ENCODE measurements around the gene TK2. TPM values are rescaled to one million over a fixed set of nuclear protein-coding genes. Genes with fewer than 3 reads are reported as not detected.

The TK2 gene
- total and polyA plus RNA-seq, 3 experiments from 2014 or later = 5.6 to 10.4 (median 5.6) TPM

DNA sequence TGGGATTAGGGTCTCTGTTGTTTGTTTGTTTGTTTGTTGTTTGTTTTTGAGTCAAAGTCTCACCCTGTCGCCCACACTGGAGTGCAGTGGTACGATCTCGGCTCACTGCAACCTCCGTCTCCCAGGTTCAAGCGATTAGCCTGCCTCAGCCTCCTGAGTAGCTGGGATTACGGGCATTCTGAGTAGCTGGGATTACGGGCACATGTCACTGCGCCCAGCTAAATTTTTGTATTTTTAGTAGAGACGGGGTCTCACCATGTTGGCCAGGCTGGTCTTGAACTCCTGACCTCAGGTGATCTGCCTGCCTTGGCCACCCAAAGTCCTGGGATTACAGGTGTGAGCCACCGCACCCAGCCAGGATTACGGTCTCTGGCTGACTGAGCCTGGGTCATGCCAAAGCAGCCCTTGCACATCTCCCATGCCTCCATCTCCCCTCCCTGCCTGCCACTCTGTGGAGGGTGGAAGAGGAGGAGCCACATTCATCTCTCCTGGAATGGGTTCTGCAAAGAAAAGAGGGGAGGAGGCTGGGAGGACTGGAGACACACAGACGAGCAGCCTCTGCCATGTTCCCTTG lies 63.6 kb downstream of the TK2 start:
- no peak overlapping the region for H3K27ac ChIP-seq (ENCODE audit: low read depth, low read length)
- Mint-ChIP-seq H3K27me3 (no peaks in the 10 kb centered on the region), H3K36me3 (no peaks in the 10 kb centered on the region), H3K4me3 (no peak overlapping the region), H3K4me1 (peaks cover 8 to 16% (median 11%) of the 10 kb centered on the region in 3 donors), H3K27ac (no peak overlapping the region), H3K9me3 (no peaks in the 10 kb centered on the region)
- H3K9me3 ChIP-seq (ENCODE audit: low read length) = no peaks in the 10 kb centered on the region
- no peak for DNase-seq
- no peak overlapping the region for H3K4me3 ChIP-seq (ENCODE audit: low read length)
- ChIA-PET POLR2A (no interaction called here), CTCF (interaction anchor here (1.0 to 2.7 kb wide), 3 partner anchors 9 to 104 kb away, joined by 3 to 8 read pairs (median 5); no protein-coding TSS in a partner anchor)
- no peaks in the 10 kb centered on the region for H3K27me3 ChIP-seq (ENCODE audit: insufficient read depth, low read length, poor library complexity, severe bottlenecking)
- H3K36me3 ChIP-seq (ENCODE audit: insufficient read depth, low read length) = no peaks in the 10 kb centered on the region
- H3K4me1 ChIP-seq (ENCODE audit: insufficient read depth, low read length) = peaks cover 4% of the 10 kb centered on the region

DNA sequence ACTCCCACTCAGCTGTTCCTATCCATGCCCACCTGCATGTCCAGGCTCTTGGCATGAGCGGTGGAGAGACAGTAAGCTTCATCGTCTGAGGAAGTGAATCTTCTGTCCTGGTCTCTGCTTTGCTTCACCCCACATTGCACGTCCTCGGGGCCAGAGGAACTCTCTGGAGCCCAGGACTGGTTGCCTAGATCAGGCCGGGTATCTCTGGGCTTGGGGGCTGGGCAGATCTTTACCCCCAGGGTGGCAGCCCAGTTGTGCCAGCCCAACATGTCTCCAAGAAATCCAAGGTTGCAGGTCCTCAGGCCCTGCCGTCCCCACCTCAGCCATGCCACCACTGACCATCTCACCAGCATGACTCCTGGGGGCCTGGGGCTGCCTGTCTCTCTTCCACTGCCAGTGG lies 64.5 kb downstream of the TK2 start:
- peaks cover 4% of the 10 kb centered on the region for H3K4me1 ChIP-seq (ENCODE audit: insufficient read depth, low read length)
- Mint-ChIP-seq H3K4me1 (peaks cover 8 to 16% (median 11%) of the 10 kb centered on the region in 3 donors), H3K36me3 (no peaks in the 10 kb centered on the region), H3K27ac (peak overlapping the region in 1 of 8 donors; percentile 66), H3K4me3 (no peak overlapping the region), H3K9me3 (no peaks in the 10 kb centered on the region), H3K27me3 (no peaks in the 10 kb centered on the region)
- no peaks in the 10 kb centered on the region for H3K36me3 ChIP-seq (ENCODE audit: insufficient read depth, low read length)
- H3K27ac ChIP-seq (ENCODE audit: low read depth, low read length) = no peak overlapping the region
- H3K4me3 ChIP-seq (ENCODE audit: low read length) = no peak overlapping the region
- ChIA-PET CTCF (interaction anchor here (0.7 kb wide), 1 partner anchor 66 kb away, joined by 3 read pairs; the partner anchor contains the start of gene CKLF), POLR2A (no interaction called here)
- H3K27me3 ChIP-seq (ENCODE audit: insufficient read depth, low read length, poor library complexity, severe bottlenecking) = no peaks in the 10 kb centered on the region
- DNase-seq = no peak
- no peaks in the 10 kb centered on the region for H3K9me3 ChIP-seq (ENCODE audit: low read length)

DNA sequence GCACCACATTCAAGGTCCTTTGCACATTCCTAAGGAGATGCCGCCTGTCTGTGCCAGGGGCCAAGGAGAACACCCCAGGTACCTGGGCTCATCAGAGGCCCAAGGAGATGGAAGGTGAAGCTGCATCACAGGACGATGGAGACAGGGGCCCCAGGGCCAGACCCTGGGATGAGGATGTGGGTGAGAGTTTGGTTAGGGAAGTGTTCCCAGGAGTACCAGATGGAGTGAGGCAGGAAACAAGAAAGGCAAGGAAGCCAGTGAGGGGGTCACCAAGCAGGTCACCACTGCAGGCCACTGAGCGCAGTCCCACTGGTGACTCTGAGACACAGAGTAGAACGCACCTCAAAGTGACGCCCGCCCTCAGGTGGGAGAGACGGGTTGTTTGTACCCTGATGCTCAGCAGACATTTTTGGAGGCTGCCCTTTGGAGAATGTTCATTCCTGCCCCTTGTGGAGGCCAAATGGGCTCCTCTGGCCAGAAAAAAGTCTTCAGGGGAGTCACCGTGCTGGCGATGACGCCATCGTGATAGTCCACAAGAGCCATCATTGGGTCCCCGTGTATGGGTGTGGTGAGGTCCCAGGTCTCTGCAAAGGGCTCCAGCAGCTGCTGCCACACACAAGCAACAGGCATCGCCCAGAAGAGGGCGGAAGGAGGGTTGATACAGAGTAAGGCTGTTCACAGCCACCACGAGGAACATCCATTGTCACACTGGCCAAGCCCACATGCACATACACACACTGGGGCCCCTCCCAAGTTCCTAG lies 65.3 kb downstream of the TK2 start:
- no peaks in the 10 kb centered on the region for H3K27me3 Mint-ChIP-seq
- Histone ChIP-seq H3K36me3 (ENCODE audit: insufficient read depth, low read length) (no peaks in the 10 kb centered on the region), H3K27ac (ENCODE audit: low read depth, low read length) (no peak overlapping the region), H3K4me1 (ENCODE audit: insufficient read depth, low read length) (peaks cover 4% of the 10 kb centered on the region), H3K27me3 (ENCODE audit: insufficient read depth, low read length, poor library complexity, severe bottlenecking) (no peaks in the 10 kb centered on the region), H3K9me3 (ENCODE audit: low read length) (no peaks in the 10 kb centered on the region), H3K4me3 (ENCODE audit: low read length) (no peak overlapping the region)
- H3K27ac Mint-ChIP-seq = peak overlapping the region in 2 of 8 donors; percentile 34 to 47
- no peak for DNase-seq
- H3K4me3 Mint-ChIP-seq = no peak overlapping the region
- H3K36me3 Mint-ChIP-seq = no peaks in the 10 kb centered on the region
- no peaks in the 10 kb centered on the region for H3K9me3 Mint-ChIP-seq
- CTCF ChIA-PET = interaction anchor here (0.7 kb wide), 1 partner anchor 67 kb away, joined by 3 read pairs; the partner anchor contains the start of gene CKLF
- POLR2A ChIA-PET = no interaction called here
- peaks cover 8 to 16% (median 11%) of the 10 kb centered on the region in 3 donors for H3K4me1 Mint-ChIP-seq

DNA sequence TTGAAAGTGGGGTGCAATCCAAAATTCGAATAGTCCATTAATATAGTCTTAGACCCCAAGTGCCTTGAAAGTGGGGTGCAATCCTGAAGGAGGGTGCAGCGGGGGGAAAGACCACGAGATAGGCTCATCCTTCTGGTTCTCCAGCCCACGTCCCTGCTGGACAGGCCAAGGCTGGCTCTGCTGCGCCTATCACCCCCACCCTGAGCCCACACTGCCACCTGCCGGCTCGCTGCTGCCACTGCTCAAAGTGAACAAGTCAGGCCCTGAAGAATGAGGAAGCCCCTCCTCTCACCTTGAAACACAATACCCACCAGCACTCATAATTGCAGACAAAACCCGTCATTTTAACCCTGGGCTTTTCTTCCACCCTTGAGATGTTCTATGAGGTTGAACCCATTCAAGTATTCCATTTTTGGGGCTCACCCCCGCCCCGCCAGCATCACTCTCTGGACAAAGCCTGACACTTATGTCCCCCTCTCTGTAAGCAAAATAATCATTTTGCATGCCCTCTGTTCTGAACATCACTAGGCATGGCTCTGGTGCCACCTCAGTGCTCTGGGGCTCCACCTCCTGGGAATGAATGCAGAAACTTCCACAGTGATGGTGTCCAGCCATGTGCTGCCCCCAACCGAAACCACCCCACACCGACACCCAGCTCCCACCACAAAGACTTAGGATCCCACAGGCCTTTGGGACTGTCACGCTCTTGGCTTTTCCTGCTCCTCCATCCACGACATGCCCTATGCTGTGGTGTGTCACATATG lies 66.1 kb downstream of the TK2 start:
- POLR2A ChIA-PET = no interaction called here
- Histone ChIP-seq H3K27ac (ENCODE audit: low read depth, low read length) (no peak overlapping the region), H3K36me3 (ENCODE audit: insufficient read depth, low read length) (no peaks in the 10 kb centered on the region), H3K4me1 (ENCODE audit: insufficient read depth, low read length) (peaks cover 10% of the 10 kb centered on the region), H3K4me3 (ENCODE audit: low read length) (no peak overlapping the region), H3K27me3 (ENCODE audit: insufficient read depth, low read length, poor library complexity, severe bottlenecking) (no peaks in the 10 kb centered on the region), H3K9me3 (ENCODE audit: low read length) (no peaks in the 10 kb centered on the region)
- CTCF ChIA-PET = interaction anchor here (1.0 to 2.1 kb wide), 2 partner anchors 87 to 105 kb away, joined by 3 to 11 read pairs; no protein-coding TSS in a partner anchor
- Mint-ChIP-seq H3K27ac (peak overlapping the region in 6 of 8 donors; percentile 8 to 95 (median 52)), H3K4me1 (peaks cover 11 to 23% (median 14%) of the 10 kb centered on the region in 3 donors), H3K27me3 (no peaks in the 10 kb centered on the region), H3K9me3 (no peaks in the 10 kb centered on the region), H3K4me3 (no peak overlapping the region), H3K36me3 (no peaks in the 10 kb centered on the region)
- peak; percentile 60 to 81 (median 65) for DNase-seq

DNA sequence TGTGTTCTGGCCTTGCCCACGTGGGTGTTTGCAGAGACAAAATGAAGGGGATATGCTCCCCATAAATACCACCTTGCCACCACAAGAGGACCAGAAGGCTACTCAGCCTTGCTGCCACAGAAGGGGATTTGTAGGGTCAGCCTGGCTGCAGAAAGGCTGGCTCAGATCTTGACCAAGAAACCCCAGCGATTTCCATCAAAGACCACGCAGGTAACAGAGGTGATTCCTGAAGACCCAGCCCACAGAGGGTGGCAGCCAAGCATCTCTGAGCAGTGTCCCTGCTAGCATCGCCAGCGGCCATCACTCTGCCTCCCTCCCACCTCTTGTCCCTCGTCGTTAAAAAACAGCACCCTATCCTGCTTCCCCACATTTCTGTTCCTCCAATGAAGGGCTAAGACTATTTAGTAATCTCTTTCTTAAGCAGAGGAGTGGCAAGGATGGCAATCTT lies 68.0 kb downstream of the TK2 start:
- Mint-ChIP-seq H3K27me3 (no peaks in the 10 kb centered on the region), H3K9me3 (no peaks in the 10 kb centered on the region), H3K27ac (no peak overlapping the region), H3K4me3 (no peak overlapping the region), H3K36me3 (no peaks in the 10 kb centered on the region), H3K4me1 (peaks cover 19 to 29% (median 22%) of the 10 kb centered on the region in 3 donors)
- H3K36me3 ChIP-seq (ENCODE audit: insufficient read depth, low read length) = no peaks in the 10 kb centered on the region
- no peaks in the 10 kb centered on the region for H3K9me3 ChIP-seq (ENCODE audit: low read length)
- no peaks in the 10 kb centered on the region for H3K27me3 ChIP-seq (ENCODE audit: insufficient read depth, low read length, poor library complexity, severe bottlenecking)
- no peak for DNase-seq
- peaks cover 14% of the 10 kb centered on the region for H3K4me1 ChIP-seq (ENCODE audit: insufficient read depth, low read length)
- no peak overlapping the region for H3K27ac ChIP-seq (ENCODE audit: low read depth, low read length)
- H3K4me3 ChIP-seq (ENCODE audit: low read length) = no peak overlapping the region
- CTCF ChIA-PET = interaction anchor here (0.6 to 8.1 kb wide), 7 partner anchors 34 to 205 kb away, joined by 3 to 57 read pairs (median 3); no protein-coding TSS in a partner anchor
- POLR2A ChIA-PET = interaction anchor here (0.6 kb wide), 1 partner anchor 40 kb away, joined by 3 read pairs; no protein-coding TSS in a partner anchor

DNA sequence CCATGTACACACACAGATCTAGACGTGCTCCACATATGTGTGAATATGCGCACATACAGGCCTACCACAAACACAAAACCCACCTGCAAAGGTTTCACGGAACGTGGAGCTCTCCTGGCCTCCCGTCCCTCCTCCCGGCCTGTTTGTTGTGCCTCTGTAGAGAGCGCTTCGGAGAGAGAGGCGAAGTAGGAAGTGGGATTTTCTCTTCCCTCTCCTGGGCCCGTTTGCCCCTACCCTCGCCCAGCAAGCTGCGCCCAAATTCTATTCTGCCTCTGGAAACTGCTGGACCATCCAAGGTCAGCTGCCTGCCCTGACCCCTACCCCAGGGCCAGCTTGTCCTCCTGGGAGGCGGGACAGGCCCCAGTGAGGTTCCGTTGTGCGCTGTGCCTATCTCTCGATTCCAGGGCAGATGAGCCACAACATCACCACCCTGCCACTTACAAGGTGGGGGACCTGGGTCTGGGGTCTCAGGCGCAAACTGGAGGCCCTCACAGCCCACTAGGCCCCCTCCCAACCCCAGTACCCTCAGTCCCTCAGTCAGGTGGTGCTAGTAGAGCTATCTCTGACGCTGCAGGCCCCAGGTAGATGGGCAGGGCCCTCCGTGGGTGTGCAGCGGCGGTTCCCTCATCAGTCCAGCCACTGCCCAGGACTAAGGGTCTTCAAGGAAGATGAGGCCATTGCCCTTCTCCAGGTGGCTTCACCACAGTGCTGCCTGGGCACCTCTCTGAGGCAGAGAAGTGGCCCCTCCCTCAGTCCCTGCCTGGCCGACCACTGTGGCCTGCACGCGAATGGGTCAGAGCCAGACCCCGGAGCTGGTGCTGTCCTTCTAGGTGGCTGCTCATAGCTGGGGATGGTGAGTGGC lies 68.6 kb downstream of the TK2 start:
- peak overlapping the region in 1 of 8 donors; percentile 6 for H3K27ac Mint-ChIP-seq
- H3K9me3 Mint-ChIP-seq = no peaks in the 10 kb centered on the region
- CTCF ChIA-PET = interaction anchor here (0.6 to 8.1 kb wide), 9 partner anchors 10 to 206 kb away, joined by 3 to 57 read pairs (median 4); partner anchors contain the start of gene CKLF
- H3K4me1 Mint-ChIP-seq = peaks cover 21 to 30% (median 23%) of the 10 kb centered on the region in 3 donors
- POLR2A ChIA-PET = interaction anchor here (0.6 kb wide), 1 partner anchor 41 kb away, joined by 3 read pairs; no protein-coding TSS in a partner anchor
- peaks cover 14% of the 10 kb centered on the region for H3K4me1 ChIP-seq (ENCODE audit: insufficient read depth, low read length)
- H3K36me3 ChIP-seq (ENCODE audit: insufficient read depth, low read length) = no peaks in the 10 kb centered on the region
- no peak overlapping the region for H3K4me3 Mint-ChIP-seq
- no peaks in the 10 kb centered on the region for H3K27me3 ChIP-seq (ENCODE audit: insufficient read depth, low read length, poor library complexity, severe bottlenecking)
- H3K36me3 Mint-ChIP-seq = no peaks in the 10 kb centered on the region
- no peak overlapping the region for H3K4me3 ChIP-seq (ENCODE audit: low read length)
- H3K27me3 Mint-ChIP-seq = no peaks in the 10 kb centered on the region
- no peak overlapping the region for H3K27ac ChIP-seq (ENCODE audit: low read depth, low read length)
- no peak for DNase-seq
- no peaks in the 10 kb centered on the region for H3K9me3 ChIP-seq (ENCODE audit: low read length)
